ENCODE measurements around the gene GABPA. TPM values are rescaled to one million over a fixed set of nuclear protein-coding genes. Genes with fewer than 3 reads are reported as not detected.

The GABPA gene
- total RNA-seq, 1 experiment from 2014 or later: 17.6 TPM

GRCh38 chr21:25806060-25806459 is 71.3 kb downstream of the GABPA start:
- Histone ChIP-seq H3K36me3 (ENCODE audit: control insufficient read depth, insufficient read depth, low read length) (no peaks in the 10 kb centered on the region), H3K27ac (ENCODE audit: low read length) (no peak overlapping the region), H3K9me3 (ENCODE audit: control insufficient read depth, insufficient read depth, low read depth, low read length) (no peaks in the 10 kb centered on the region), H3K4me3 (ENCODE audit: low read depth in 2 of 2, low read length in 2 of 2) (no peak overlapping the region), H3K4me1 (ENCODE audit: control insufficient read depth, insufficient read depth, low read length) (no peaks in the 10 kb centered on the region), H3K27me3 (ENCODE audit: control insufficient read depth, insufficient read depth, low read length) (no peaks in the 10 kb centered on the region)
- in situ Hi-C loops (cut with HindIII; ENCODE audit: low pct_unique_long_range_greater_than_20kb, low sequenced_read_pairs): no loop called here
- ChIA-PET CTCF (no interaction called here), POLR2A (no interaction called here)
- TF ChIP-seq POLR2AphosphoS5 (IDR thresholded peaks at IDR 0.05; ENCODE audit: low read depth, low read length): no peak
- TF ChIP-seq TCF7L2 (IDR thresholded peaks at IDR 0.05; ENCODE audit: low read depth, low read length): no peak
- TF ChIP-seq, protein P1, sequence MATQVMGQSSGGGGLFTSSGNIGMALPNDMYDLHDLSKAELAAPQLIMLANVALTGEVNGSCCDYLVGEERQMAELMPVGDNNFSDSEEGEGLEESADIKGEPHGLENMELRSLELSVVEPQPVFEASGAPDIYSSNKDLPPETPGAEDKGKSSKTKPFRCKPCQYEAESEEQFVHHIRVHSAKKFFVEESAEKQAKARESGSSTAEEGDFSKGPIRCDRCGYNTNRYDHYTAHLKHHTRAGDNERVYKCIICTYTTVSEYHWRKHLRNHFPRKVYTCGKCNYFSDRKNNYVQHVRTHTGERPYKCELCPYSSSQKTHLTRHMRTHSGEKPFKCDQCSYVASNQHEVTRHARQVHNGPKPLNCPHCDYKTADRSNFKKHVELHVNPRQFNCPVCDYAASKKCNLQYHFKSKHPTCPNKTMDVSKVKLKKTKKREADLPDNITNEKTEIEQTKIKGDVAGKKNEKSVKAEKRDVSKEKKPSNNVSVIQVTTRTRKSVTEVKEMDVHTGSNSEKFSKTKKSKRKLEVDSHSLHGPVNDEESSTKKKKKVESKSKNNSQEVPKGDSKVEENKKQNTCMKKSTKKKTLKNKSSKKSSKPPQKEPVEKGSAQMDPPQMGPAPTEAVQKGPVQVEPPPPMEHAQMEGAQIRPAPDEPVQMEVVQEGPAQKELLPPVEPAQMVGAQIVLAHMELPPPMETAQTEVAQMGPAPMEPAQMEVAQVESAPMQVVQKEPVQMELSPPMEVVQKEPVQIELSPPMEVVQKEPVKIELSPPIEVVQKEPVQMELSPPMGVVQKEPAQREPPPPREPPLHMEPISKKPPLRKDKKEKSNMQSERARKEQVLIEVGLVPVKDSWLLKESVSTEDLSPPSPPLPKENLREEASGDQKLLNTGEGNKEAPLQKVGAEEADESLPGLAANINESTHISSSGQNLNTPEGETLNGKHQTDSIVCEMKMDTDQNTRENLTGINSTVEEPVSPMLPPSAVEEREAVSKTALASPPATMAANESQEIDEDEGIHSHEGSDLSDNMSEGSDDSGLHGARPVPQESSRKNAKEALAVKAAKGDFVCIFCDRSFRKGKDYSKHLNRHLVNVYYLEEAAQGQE (IDR thresholded peaks at IDR 0.05; ENCODE audit: insufficient read depth in 1 of 2, low read depth in 2 of 2, low read length in 1 of 2): no peak
- no peak for TF ChIP-seq SIN3A (IDR thresholded peaks at IDR 0.05; ENCODE audit: borderline replicate concordance, insufficient read depth, low read depth, low read length)
- TF ChIP-seq, protein P2, sequence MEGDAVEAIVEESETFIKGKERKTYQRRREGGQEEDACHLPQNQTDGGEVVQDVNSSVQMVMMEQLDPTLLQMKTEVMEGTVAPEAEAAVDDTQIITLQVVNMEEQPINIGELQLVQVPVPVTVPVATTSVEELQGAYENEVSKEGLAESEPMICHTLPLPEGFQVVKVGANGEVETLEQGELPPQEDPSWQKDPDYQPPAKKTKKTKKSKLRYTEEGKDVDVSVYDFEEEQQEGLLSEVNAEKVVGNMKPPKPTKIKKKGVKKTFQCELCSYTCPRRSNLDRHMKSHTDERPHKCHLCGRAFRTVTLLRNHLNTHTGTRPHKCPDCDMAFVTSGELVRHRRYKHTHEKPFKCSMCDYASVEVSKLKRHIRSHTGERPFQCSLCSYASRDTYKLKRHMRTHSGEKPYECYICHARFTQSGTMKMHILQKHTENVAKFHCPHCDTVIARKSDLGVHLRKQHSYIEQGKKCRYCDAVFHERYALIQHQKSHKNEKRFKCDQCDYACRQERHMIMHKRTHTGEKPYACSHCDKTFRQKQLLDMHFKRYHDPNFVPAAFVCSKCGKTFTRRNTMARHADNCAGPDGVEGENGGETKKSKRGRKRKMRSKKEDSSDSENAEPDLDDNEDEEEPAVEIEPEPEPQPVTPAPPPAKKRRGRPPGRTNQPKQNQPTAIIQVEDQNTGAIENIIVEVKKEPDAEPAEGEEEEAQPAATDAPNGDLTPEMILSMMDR (IDR thresholded peaks at IDR 0.05): no peak
- intact Hi-C loops (cut with micrococcal nuclease; ENCODE audit: unreplicated experiment): no loop called here
- DNase-seq (ENCODE audit: low read depth, low spot score) (no peak), ATAC-seq (no peak)
- BruUV-seq (replicated peaks): no TSS peak

- no peaks in the 10 kb centered on the region for H3K9me3 ChIP-seq (ENCODE audit: control insufficient read depth, insufficient read depth, low read depth, low read length)
- no peaks in the 10 kb centered on the region for H3K4me1 ChIP-seq (ENCODE audit: control insufficient read depth, insufficient read depth, low read length)
- in situ Hi-C loops (cut with HindIII; ENCODE audit: low pct_unique_long_range_greater_than_20kb, low sequenced_read_pairs) (no loop called here), intact Hi-C loops (cut with micrococcal nuclease; ENCODE audit: unreplicated experiment) (no loop called here)
- BruUV-seq (replicated peaks): no TSS peak
- ChIA-PET CTCF (no interaction called here), POLR2A (no interaction called here)
- TF ChIP-seq, protein P1 (IDR thresholded peaks at IDR 0.05; ENCODE audit: insufficient read depth in 1 of 2, low read depth in 2 of 2, low read length in 1 of 2): no peak
- TF ChIP-seq POLR2AphosphoS5 (IDR thresholded peaks at IDR 0.05; ENCODE audit: low read depth, low read length) (no peak), SIN3A (IDR thresholded peaks at IDR 0.05; ENCODE audit: borderline replicate concordance, insufficient read depth, low read depth, low read length) (no peak), TCF7L2 (IDR thresholded peaks at IDR 0.05; ENCODE audit: low read depth, low read length) (no peak)
- TF ChIP-seq, protein P2 (IDR thresholded peaks at IDR 0.05): no peak
- ATAC-seq (no peak), DNase-seq (ENCODE audit: low read depth, low spot score) (no peak)
- H3K27me3 ChIP-seq (ENCODE audit: control insufficient read depth, insufficient read depth, low read length): no peaks in the 10 kb centered on the region
- no peaks in the 10 kb centered on the region for H3K36me3 ChIP-seq (ENCODE audit: control insufficient read depth, insufficient read depth, low read length)
- no peak overlapping the region for H3K27ac ChIP-seq (ENCODE audit: low read length)
- no peak overlapping the region for H3K4me3 ChIP-seq (ENCODE audit: low read depth in 2 of 2, low read length in 2 of 2)
Measured at GRCh38 chr21:25807191-25807590, 72.4 kb downstream of the GABPA start.
